ENCODE results near the gene TMEM154. TPM values are rescaled to one million over a fixed set of nuclear protein-coding genes. Genes with fewer than 3 reads are reported as not detected.
"Not testable (repeated sequence)": the region's sequence is repeated elsewhere in the genome, so short reads cannot be mapped to it uniquely, and the experiment has no call there.

The TMEM154 gene
- total RNA-seq, 4 donors from 2014 or later: 2.0 to 13.4 (median 3.3) TPM

- ATAC-seq (ENCODE audit: low FRiP score) (no peak), DNase-seq (ENCODE audit: low spot score) (no peak)
- no peak for TF ChIP-seq CTCF (IDR thresholded peaks at IDR 0.05)
These were observed 11.3 kb downstream of the TMEM154 start for GRCh38 chr4:152668338-152668964.

GRCh38 chr4:152667781-152668180, 12.0 kb downstream of the TMEM154 start:
- no peak for ATAC-seq (ENCODE audit: low FRiP score)
- TF ChIP-seq CTCF (IDR thresholded peaks at IDR 0.05): no peak
- no peak for DNase-seq (ENCODE audit: low spot score)

- no peak for ATAC-seq (ENCODE audit: low FRiP score)
- no peak for TF ChIP-seq CTCF (IDR thresholded peaks at IDR 0.05)
- DNase-seq (ENCODE audit: low spot score): no peak
These were observed 12.9 kb downstream of the TMEM154 start for GRCh38 chr4:152666946-152667345.

GRCh38 chr4:152665691-152666395, 14.0 kb downstream of the TMEM154 start:
- TF ChIP-seq CTCF (IDR thresholded peaks at IDR 0.05): no peak
- no peak for ATAC-seq (ENCODE audit: low FRiP score)

GRCh38 chr4:152664067-152664378, 15.8 kb downstream of the TMEM154 start:
- not testable (repeated sequence) for DNase-seq (ENCODE audit: low spot score); ATAC-seq (ENCODE audit: low FRiP score)

More at GRCh38 chr4:152665691-152666395, 14.0 kb downstream of the TMEM154 start:
- DNase-seq (ENCODE audit: low spot score): no peak

GRCh38 chr4:152663203-152664066, 16.4 kb downstream of the TMEM154 start:
- ATAC-seq (ENCODE audit: low FRiP score): no peak
- DNase-seq (ENCODE audit: low spot score): no peak
- no peak for TF ChIP-seq CTCF (IDR thresholded peaks at IDR 0.05)

GRCh38 chr4:152661649-152662048, 18.1 kb downstream of the TMEM154 start:
- no peak for DNase-seq (ENCODE audit: low spot score)
- ATAC-seq (ENCODE audit: low FRiP score): no peak
- no peak for TF ChIP-seq CTCF (IDR thresholded peaks at IDR 0.05)

All from omental fat pad (tissue), 4 donors.